H1 (cell line): ENCODE measurements around the gene SLC2A1. TPM values are rescaled to one million over a fixed set of nuclear protein-coding genes. Genes with fewer than 3 reads are reported as not detected.

Source experiments
- CTCF ChIA-PET: fragments of 300-600 bp; sonication (Branson Sonifier 250); formaldehyde crosslinking; loops from one replicate; lab custom pipeline; 2021; ENCODE audit not compliant: partially characterized antibody; lab: Charles Lee
- POLR2A ChIA-PET: fragments of 300-600 bp; sonication (Branson Sonifier 250); formaldehyde crosslinking; loops from one replicate; lab custom pipeline; 2021; ENCODE audit warnings: inconsistent platforms; ENCODE audit not compliant: partially characterized antibody; lab: Charles Lee
- DNase-seq, 2 experiments: peaks; one replicate each; pipeline versions ENCODE4 v3.0.0 to v3.0.0-alpha.2; 2010 to 2022; ENCODE audit warnings: low spot score in 2 of 2, low read depth in 1 of 2, mixed read lengths in 1 of 2
- FAIRE-seq: peaks from 2 replicates; lab custom pipeline; 2011; peaks lifted over from hg19 to GRCh38; lab: Jason Lieb, UNC
- H2AFZ ChIP-seq: 2 replicates; pipeline ENCODE4 v1.8.1; 2012; ENCODE audit warnings: low read length, inconsistent platforms
- H2AK5ac ChIP-seq: 2 replicates; pipeline ENCODE4 v1.6.1; 2013; ENCODE audit warnings: low read depth, low read length
- H2BK120ac ChIP-seq: replicated peaks from 2 replicates; pipeline ENCODE3; 2013; ENCODE audit warnings: low read depth, low read length, inconsistent platforms
- H2BK12ac ChIP-seq: 2 replicates; pipeline ENCODE4 v1.6.1; 2013; ENCODE audit warnings: low read depth, low read length
- H2BK15ac ChIP-seq: 2 replicates; pipeline ENCODE4 v1.6.1; 2013; ENCODE audit warnings: low read length
- H2BK20ac ChIP-seq: 2 replicates; pipeline ENCODE4 v1.6.1; 2013; ENCODE audit warnings: low read length
- H2BK5ac ChIP-seq: 2 replicates; pipeline ENCODE4 v1.6.1; 2013; ENCODE audit warnings: low read depth, low read length
- H3K14ac ChIP-seq: 2 replicates; pipeline ENCODE4 v1.6.1; 2013; ENCODE audit warnings: inconsistent platforms; ENCODE audit not compliant: insufficient read length
- H3K18ac ChIP-seq: 2 replicates; pipeline ENCODE4 v1.6.1; 2013; ENCODE audit warnings: low read length; ENCODE audit errors: extremely low read depth
- H3K23ac ChIP-seq: 2 replicates; pipeline ENCODE4 v1.6.1; 2013; ENCODE audit warnings: inconsistent platforms; ENCODE audit not compliant: insufficient read length
- H3K23me2 ChIP-seq: 2 replicates; pipeline ENCODE4 v1.6.1; 2013; ENCODE audit warnings: low read depth, low read length
- H3K27ac ChIP-seq: 2 replicates; pipeline ENCODE4 v1.6.1; 2011; ENCODE audit warnings: low read depth, low read length, inconsistent platforms
- H3K27me3 ChIP-seq, 4 experiments: replicated peaks in 1 of 4; 1 replicate in 1 of 4; 2 replicates in 3 of 4; pipeline versions ENCODE4 v1.6.1 to v1.8.1; 2011 to 2013; ENCODE audit warnings: low read length in 3 of 4, mild to moderate bottlenecking in 3 of 4, inconsistent platforms in 2 of 4, mixed read lengths in 2 of 4, moderate library complexity in 1 of 4; ENCODE audit not compliant: control insufficient read depth in 3 of 4, insufficient read depth in 3 of 4; ENCODE audit errors: extremely low read depth in 1 of 4
- H3K36me3 ChIP-seq, 4 experiments: 2 replicates each; pipeline versions ENCODE4 v1.6.1 to v1.8.1; 2011 to 2013; ENCODE audit warnings: mild to moderate bottlenecking in 4 of 4, low read length in 3 of 4, moderate library complexity in 2 of 4, control low read depth in 1 of 4, inconsistent platforms in 1 of 4; ENCODE audit not compliant: insufficient read depth in 4 of 4, control insufficient read depth in 2 of 4
- H3K4ac ChIP-seq: replicated peaks from 2 replicates; pipeline ENCODE3; 2013; ENCODE audit warnings: low read length, low read depth, mixed read lengths, inconsistent platforms; ENCODE audit not compliant: insufficient read length
- H3K4me1 ChIP-seq, 4 experiments: replicated peaks in 1 of 4; 1 replicate in 1 of 4; 2 replicates in 3 of 4; pipeline versions ENCODE4 v1.6.1 to v1.8.1; 2011 to 2013; ENCODE audit warnings: low read length in 3 of 4, inconsistent platforms in 2 of 4, mixed read lengths in 1 of 4; ENCODE audit not compliant: insufficient read depth in 4 of 4, control insufficient read depth in 3 of 4
- H3K4me2 ChIP-seq, 2 experiments: 2 replicates each; pipeline versions ENCODE4 v1.6.1 to v1.8.1; 2011 to 2013; ENCODE audit warnings: low read depth in 2 of 2, low read length in 2 of 2, control low read depth in 1 of 2, inconsistent platforms in 1 of 2, mild to moderate bottlenecking in 1 of 2; ENCODE audit not compliant: insufficient read depth in 1 of 2
- H3K4me3 ChIP-seq, 4 experiments: fragments of 200-600, 300-600 bp in 1 of 4; sonication (generic), shearing (Covaris generic), sonication (Bioruptor Twin) in 1 of 4; 2 replicates each; pipeline versions ENCODE4 v1.5.1 to v1.8.1; 2011 to 2016; ENCODE audit warnings: low read length in 4 of 4, low read depth in 3 of 4, control low read depth in 2 of 4, inconsistent platforms in 2 of 4, mild to moderate bottlenecking in 2 of 4, mixed read lengths in 1 of 4, moderate library complexity in 1 of 4; ENCODE audit not compliant: insufficient read depth in 2 of 4; ENCODE audit errors: extremely low read depth in 1 of 4
- H3K56ac ChIP-seq: replicated peaks from 2 replicates; pipeline ENCODE3; 2013; ENCODE audit warnings: low read depth, mild to moderate bottlenecking, mixed read lengths, low read length, inconsistent platforms; ENCODE audit not compliant: insufficient read length
- H3K79me1 ChIP-seq: 2 replicates; pipeline ENCODE4 v1.6.1; 2013; ENCODE audit warnings: low read depth, low read length, control low read depth
- H3K79me2 ChIP-seq, 2 experiments: 2 replicates each; pipeline versions ENCODE4 v1.6.1 to v1.8.1; 2012 to 2013; ENCODE audit warnings: low read length in 2 of 2, mild to moderate bottlenecking in 2 of 2, inconsistent platforms in 1 of 2; ENCODE audit not compliant: insufficient read depth in 2 of 2, control insufficient read depth in 1 of 2
- H3K9ac ChIP-seq, 4 experiments: replicated peaks in 1 of 4; 1 replicate in 1 of 4; 2 replicates in 3 of 4; pipeline versions ENCODE4 v1.6.1 to v1.8.1; 2011 to 2013; ENCODE audit warnings: low read depth in 3 of 4, low read length in 3 of 4, control low read depth in 2 of 4, mild to moderate bottlenecking in 2 of 4, moderate library complexity in 2 of 4, inconsistent platforms in 1 of 4; ENCODE audit errors: extremely low read depth in 1 of 4
- H3K9me3 ChIP-seq, 2 experiments: 2 replicates each; pipeline versions ENCODE4 v1.6.1 to v1.8.1; 2012 to 2013; ENCODE audit warnings: mild to moderate bottlenecking in 2 of 2, moderate library complexity in 2 of 2, control low read depth in 1 of 2, inconsistent platforms in 1 of 2, low read depth in 1 of 2, low read length in 1 of 2, mixed read lengths in 1 of 2; ENCODE audit not compliant: insufficient read depth in 2 of 2
- H4K20me1 ChIP-seq, 2 experiments: replicated peaks in 1 of 2; 2 replicates each; pipeline versions ENCODE3 to v1.8.1; 2011 to 2013; ENCODE audit warnings: inconsistent platforms in 2 of 2, low read length in 2 of 2, mild to moderate bottlenecking in 1 of 2; ENCODE audit not compliant: insufficient read depth in 2 of 2, control insufficient read depth in 1 of 2
- H4K5ac ChIP-seq: 2 replicates; pipeline ENCODE4 v1.6.1; 2013; ENCODE audit warnings: low read length, low read depth, mixed read lengths, inconsistent platforms; ENCODE audit not compliant: insufficient read length
- H4K8ac ChIP-seq: 2 replicates; pipeline ENCODE4 v1.8.0; 2013; ENCODE audit warnings: mild to moderate bottlenecking, moderate library complexity, low read length, inconsistent platforms; ENCODE audit not compliant: insufficient read depth; ENCODE audit errors: extremely low read depth
- H4K91ac ChIP-seq: replicated peaks from 2 replicates; pipeline ENCODE3; 2013; ENCODE audit warnings: low read length, mixed read lengths, inconsistent platforms; ENCODE audit not compliant: insufficient read length
- CEBPB ChIP-seq: IDR thresholded peaks from 2 replicates; pipeline ENCODE4 v1.6.1; 2012; ENCODE audit warnings: low read depth, low read length
- EP300 ChIP-seq, 2 experiments: IDR thresholded peaks; 1 replicate in 1 of 2; 2 replicates in 1 of 2; pipeline ENCODE4 v1.6.1; 2011 to 2012; ENCODE audit warnings: low read depth in 2 of 2, low read length in 2 of 2, mild to moderate bottlenecking in 2 of 2, borderline replicate concordance in 1 of 2, inconsistent platforms in 1 of 2, moderate library complexity in 1 of 2
- JUN ChIP-seq: IDR thresholded peaks from 2 replicates; pipeline ENCODE4 v1.6.1; 2011; ENCODE audit warnings: low read depth, mild to moderate bottlenecking, improper control_type of control experiment, low read length
- JUND ChIP-seq: IDR thresholded peaks from 2 replicates; pipeline ENCODE4 v1.6.1; 2011; ENCODE audit warnings: mild to moderate bottlenecking, improper control_type of control experiment, low read length
- KDM1A ChIP-seq: fragments of 200-600, 300-600 bp; sonication (generic); IDR thresholded peaks from 2 replicates; pipeline ENCODE4 v1.7.1; 2016; ENCODE audit warnings: mild to moderate bottlenecking, low read length, borderline replicate concordance
- KDM5A ChIP-seq: fragments of 200-600 bp; IDR thresholded peaks from 2 replicates; pipeline ENCODE4 v1.7.1; 2012; ENCODE audit warnings: mild to moderate bottlenecking, low read length, inconsistent platforms, mixed read lengths
- MAFK ChIP-seq: IDR thresholded peaks from 2 replicates; pipeline ENCODE4 v1.6.1; 2012; ENCODE audit warnings: low read depth, mild to moderate bottlenecking, improper control_type of control experiment, low read length
- NRF1 ChIP-seq: IDR thresholded peaks from 2 replicates; pipeline ENCODE4 v1.6.1; 2011; ENCODE audit warnings: mild to moderate bottlenecking, low read depth, low read length, improper control_type of control experiment
- PHF8 ChIP-seq: fragments of 200-600 bp; sonication (generic); conservative IDR thresholded peaks from 2 replicates; pipeline ENCODE4 v1.7.1; 2012; ENCODE audit warnings: low read depth, mild to moderate bottlenecking, inconsistent platforms, low read length, moderate library complexity
- POLR2A ChIP-seq, 2 experiments: IDR thresholded peaks; 1 replicate in 1 of 2; 2 replicates in 1 of 2; pipeline ENCODE4 v1.6.1; 2011; ENCODE audit warnings: low read depth in 2 of 2, low read length in 2 of 2, mild to moderate bottlenecking in 2 of 2; ENCODE audit errors: control extremely low read depth in 1 of 2
- POLR2AphosphoS5 ChIP-seq: IDR thresholded peaks from 2 replicates; pipeline ENCODE4 v1.6.1; 2011; ENCODE audit warnings: low read depth, low read length
- SIX5 ChIP-seq: IDR thresholded peaks from 2 replicates; pipeline ENCODE4 v1.6.1; 2011; ENCODE audit warnings: mild to moderate bottlenecking, low read depth, low read length
- SRF ChIP-seq: IDR thresholded peaks from 2 replicates; pipeline ENCODE4 v1.6.1; 2011; ENCODE audit warnings: mild to moderate bottlenecking, low read depth, low read length, moderate library complexity
- ZNF274 ChIP-seq: IDR thresholded peaks from 2 replicates; pipeline ENCODE4 v1.7.0; 2012; ENCODE audit warnings: low read length, borderline replicate concordance; ENCODE audit errors: extremely low read depth
- WGBS, 2 experiments: shearing (Covaris generic) in 1 of 2; methylation state at CpG; one replicate each; pipeline versions ENCODE4 v1.1.6 to v1.1.7; 2013 to 2015; ENCODE audit warnings: low lambda C conversion rate in 2 of 2, mixed read lengths in 2 of 2, inconsistent platforms in 1 of 2, low coverage in 1 of 2, missing lambda C conversion rate in 1 of 2; ENCODE audit not compliant: insufficient replicate concordance in 2 of 2, insufficient coverage in 1 of 2, insufficient read length in 1 of 2; ENCODE audit errors: extremely low coverage in 1 of 2, missing lambda C conversion rate in 1 of 2; 5-methylcytosine and 5-hydroxymethylcytosine counted together
- polyA plus RNA-seq, 7 experiments: library from polyadenylated mRNA; depleted of rRNA in 3 of 7; stranded (reverse) in 5 of 7; unstranded in 2 of 7; fragments of >200 nt in 5 of 7; fragments of 200-250 nt in 2 of 7; gene quantifications; 1 replicate in 5 of 7; 2 replicates in 1 of 7; 4 replicates in 1 of 7; pipeline versions ENCODE4 v1.2.1 to v1.2.3, GENCODE V29; 2011 to 2013; ENCODE audit warnings: missing spikeins in 2 of 7, mixed read lengths in 2 of 7
- total RNA-seq: library from RNA; stranded (reverse); fragmentation: NEBNext Ultra II Directional; extraction: Animal tissue kit (Norgen Biotek cat#: 25700); gene quantifications from 2 replicates; pipeline ENCODE4 v1.2.1, GENCODE V29; 2021

Gene SLC2A1
- total and polyA plus RNA-seq, 2 of the 8 experiments (the other 6 are each of a cell fraction or from before 2014, with no cell fraction given), result 230 to 308 TPM

GRCh38 chr1:42944246-42944928 lies 14.3 kb downstream of the SLC2A1 start:
- peaks cover 27% of the 10 kb centered on the region for H3K79me1 ChIP-seq
- H4K91ac ChIP-seq, result no peak overlapping the region
- FAIRE-seq (no peak), DNase-seq (no peak)
- H3K4me2 ChIP-seq, result no peak overlapping the region
- H3K23ac ChIP-seq, result no peak overlapping the region
- peaks cover 64% of the 10 kb centered on the region in 2 experiments for H4K20me1 ChIP-seq
- no peak overlapping the region for H3K4ac ChIP-seq
- H3K36me3 ChIP-seq, result peaks cover 20 to 72% (median 45%) of the 10 kb centered on the region in 4 experiments
- no peak overlapping the region for H2BK20ac ChIP-seq
- ChIA-PET CTCF (interaction anchor here (0.8 to 3.1 kb wide), 9 partner anchors 9 to 165 kb away, joined by 3 to 10 read pairs (median 4); no protein-coding TSS in a partner anchor), POLR2A (interaction anchor here (0.7 to 3.7 kb wide), 8 partner anchors 8 to 63 kb away, joined by 3 to 26 read pairs (median 4); no protein-coding TSS in a partner anchor)
- H2AK5ac ChIP-seq, result no peak overlapping the region
- no peak overlapping the region for H2BK120ac ChIP-seq
- H3K79me2 ChIP-seq, result peaks cover 39 to 99% of the 10 kb centered on the region in 2 experiments
- no peak overlapping the region for H4K5ac ChIP-seq
- H4K8ac ChIP-seq, result no peak overlapping the region
- H3K9ac ChIP-seq, result no peak overlapping the region
- H3K27me3 ChIP-seq, result no peaks in the 10 kb centered on the region
- no peak overlapping the region for H3K27ac ChIP-seq
- H2BK12ac ChIP-seq, result 0 out of 2 replicates have a peak overlapping the region, but pooled peaks have one; percentile 50
- no peak overlapping the region for H2BK15ac ChIP-seq
- H3K4me1 ChIP-seq, result peaks cover 13 to 36% (median 21%) of the 10 kb centered on the region in 4 experiments
- no peak overlapping the region for H3K4me3 ChIP-seq
- H3K9me3 ChIP-seq, result no peaks in the 10 kb centered on the region
- peak overlapping the region; percentile 66 for H2BK5ac ChIP-seq
- H3K23me2 ChIP-seq, result no peaks in the 10 kb centered on the region
- H2AFZ ChIP-seq, result no peak overlapping the region
- H3K18ac ChIP-seq, result no peak overlapping the region
- H3K56ac ChIP-seq, result no peak overlapping the region
- H3K14ac ChIP-seq, result no peak overlapping the region
- WGBS, 2 experiments, result 94% methylated on average over 9 of the region's 9 CpGs; no CpG with 5 or more reads in 1 of the 2 experiments
- TF ChIP-seq MAFK (no peak), SRF (no peak), JUND (no peak), CEBPB (no peak), EP300 (IDR thresholded peaks at IDR 0.05; ENCODE audit: borderline replicate concordance in 1 of 2, low read depth in 2 of 2, low read length in 2 of 2) (no peak), POLR2A (IDR thresholded peaks at IDR 0.05; ENCODE audit: control extremely low read depth in 1 of 2, low read depth in 2 of 2, low read length in 2 of 2) (peak in 1 of 2 experiments; percentile 42; a peak in 1 of 3 replicates), NRF1 (no peak), PHF8 (no peak), POLR2AphosphoS5 (peak; percentile 60; the same call in 1 of the 2 replicates), SIX5 (no peak), KDM1A (no peak), KDM5A (no peak), ZNF274 (no peak), JUN (no peak)
